ENCODE results near the gene TKTL1.

GRCh38 chrX:154371017-154371788 lies 75.6 kb downstream of the TKTL1 start:
- TF ChIP-seq RAD21 (conservative IDR thresholded peaks at IDR 0.05) (no peak), POLR2AphosphoS5 (IDR thresholded peaks at IDR 0.05) (peak; percentile 88)

All from neural cell (in vitro differentiated cells).